H1 (cell line): Measurements from ENCODE around the gene TBC1D28. TPM values are rescaled to one million over a fixed set of nuclear protein-coding genes. Genes with fewer than 3 reads are reported as not detected.
"Not testable (repeated sequence)": the region's sequence is repeated elsewhere in the genome, so short reads cannot be mapped to it uniquely, and the experiment has no call there.

Experiments used
- CTCF ChIA-PET: fragments of 300-600 bp; sonication (Branson Sonifier 250); formaldehyde crosslinking; loops from one replicate; lab custom pipeline; 2021; ENCODE audit not compliant: partially characterized antibody; lab: Charles Lee
- POLR2A ChIA-PET: fragments of 300-600 bp; sonication (Branson Sonifier 250); formaldehyde crosslinking; loops from one replicate; lab custom pipeline; 2021; ENCODE audit warnings: inconsistent platforms; ENCODE audit not compliant: partially characterized antibody; lab: Charles Lee
- DNase-seq, 2 experiments: peaks; one replicate each; pipeline versions ENCODE4 v3.0.0 to v3.0.0-alpha.2; 2010 to 2022; ENCODE audit warnings: low spot score in 2 of 2, low read depth in 1 of 2, mixed read lengths in 1 of 2
- FAIRE-seq: peaks from 2 replicates; lab custom pipeline; 2011; peaks lifted over from hg19 to GRCh38; lab: Jason Lieb, UNC
- H2AFZ ChIP-seq: 2 replicates; pipeline ENCODE4 v1.8.1; 2012; ENCODE audit warnings: low read length, inconsistent platforms
- H2AK5ac ChIP-seq: 2 replicates; pipeline ENCODE4 v1.6.1; 2013; ENCODE audit warnings: low read depth, low read length
- H2BK120ac ChIP-seq: replicated peaks from 2 replicates; pipeline ENCODE3; 2013; ENCODE audit warnings: low read depth, low read length, inconsistent platforms
- H2BK12ac ChIP-seq: 2 replicates; pipeline ENCODE4 v1.6.1; 2013; ENCODE audit warnings: low read depth, low read length
- H2BK15ac ChIP-seq: 2 replicates; pipeline ENCODE4 v1.6.1; 2013; ENCODE audit warnings: low read length
- H2BK20ac ChIP-seq: 2 replicates; pipeline ENCODE4 v1.6.1; 2013; ENCODE audit warnings: low read length
- H2BK5ac ChIP-seq: 2 replicates; pipeline ENCODE4 v1.6.1; 2013; ENCODE audit warnings: low read depth, low read length
- H3K14ac ChIP-seq: 2 replicates; pipeline ENCODE4 v1.6.1; 2013; ENCODE audit warnings: inconsistent platforms; ENCODE audit not compliant: insufficient read length
- H3K18ac ChIP-seq: 2 replicates; pipeline ENCODE4 v1.6.1; 2013; ENCODE audit warnings: low read length; ENCODE audit errors: extremely low read depth
- H3K23ac ChIP-seq: 2 replicates; pipeline ENCODE4 v1.6.1; 2013; ENCODE audit warnings: inconsistent platforms; ENCODE audit not compliant: insufficient read length
- H3K23me2 ChIP-seq: 2 replicates; pipeline ENCODE4 v1.6.1; 2013; ENCODE audit warnings: low read depth, low read length
- H3K27ac ChIP-seq: 2 replicates; pipeline ENCODE4 v1.6.1; 2011; ENCODE audit warnings: low read depth, low read length, inconsistent platforms
- H3K27me3 ChIP-seq, 4 experiments: replicated peaks in 1 of 4; 1 replicate in 1 of 4; 2 replicates in 3 of 4; pipeline versions ENCODE4 v1.6.1 to v1.8.1; 2011 to 2013; ENCODE audit warnings: low read length in 3 of 4, mild to moderate bottlenecking in 3 of 4, inconsistent platforms in 2 of 4, mixed read lengths in 2 of 4, moderate library complexity in 1 of 4; ENCODE audit not compliant: control insufficient read depth in 3 of 4, insufficient read depth in 3 of 4; ENCODE audit errors: extremely low read depth in 1 of 4
- H3K36me3 ChIP-seq, 4 experiments: 2 replicates each; pipeline versions ENCODE4 v1.6.1 to v1.8.1; 2011 to 2013; ENCODE audit warnings: mild to moderate bottlenecking in 4 of 4, low read length in 3 of 4, moderate library complexity in 2 of 4, control low read depth in 1 of 4, inconsistent platforms in 1 of 4; ENCODE audit not compliant: insufficient read depth in 4 of 4, control insufficient read depth in 2 of 4
- H3K4ac ChIP-seq: replicated peaks from 2 replicates; pipeline ENCODE3; 2013; ENCODE audit warnings: low read length, low read depth, mixed read lengths, inconsistent platforms; ENCODE audit not compliant: insufficient read length
- H3K4me1 ChIP-seq, 4 experiments: replicated peaks in 1 of 4; 1 replicate in 1 of 4; 2 replicates in 3 of 4; pipeline versions ENCODE4 v1.6.1 to v1.8.1; 2011 to 2013; ENCODE audit warnings: low read length in 3 of 4, inconsistent platforms in 2 of 4, mixed read lengths in 1 of 4; ENCODE audit not compliant: insufficient read depth in 4 of 4, control insufficient read depth in 3 of 4
- H3K4me2 ChIP-seq, 2 experiments: 2 replicates each; pipeline versions ENCODE4 v1.6.1 to v1.8.1; 2011 to 2013; ENCODE audit warnings: low read depth in 2 of 2, low read length in 2 of 2, control low read depth in 1 of 2, inconsistent platforms in 1 of 2, mild to moderate bottlenecking in 1 of 2; ENCODE audit not compliant: insufficient read depth in 1 of 2
- H3K4me3 ChIP-seq, 4 experiments: fragments of 200-600, 300-600 bp in 1 of 4; sonication (generic), shearing (Covaris generic), sonication (Bioruptor Twin) in 1 of 4; 2 replicates each; pipeline versions ENCODE4 v1.5.1 to v1.8.1; 2011 to 2016; ENCODE audit warnings: low read length in 4 of 4, low read depth in 3 of 4, control low read depth in 2 of 4, inconsistent platforms in 2 of 4, mild to moderate bottlenecking in 2 of 4, mixed read lengths in 1 of 4, moderate library complexity in 1 of 4; ENCODE audit not compliant: insufficient read depth in 2 of 4; ENCODE audit errors: extremely low read depth in 1 of 4
- H3K56ac ChIP-seq: replicated peaks from 2 replicates; pipeline ENCODE3; 2013; ENCODE audit warnings: low read depth, mild to moderate bottlenecking, mixed read lengths, low read length, inconsistent platforms; ENCODE audit not compliant: insufficient read length
- H3K79me1 ChIP-seq: 2 replicates; pipeline ENCODE4 v1.6.1; 2013; ENCODE audit warnings: low read depth, low read length, control low read depth
- H3K79me2 ChIP-seq, 2 experiments: 2 replicates each; pipeline versions ENCODE4 v1.6.1 to v1.8.1; 2012 to 2013; ENCODE audit warnings: low read length in 2 of 2, mild to moderate bottlenecking in 2 of 2, inconsistent platforms in 1 of 2; ENCODE audit not compliant: insufficient read depth in 2 of 2, control insufficient read depth in 1 of 2
- H3K9ac ChIP-seq, 4 experiments: replicated peaks in 1 of 4; 1 replicate in 1 of 4; 2 replicates in 3 of 4; pipeline versions ENCODE4 v1.6.1 to v1.8.1; 2011 to 2013; ENCODE audit warnings: low read depth in 3 of 4, low read length in 3 of 4, control low read depth in 2 of 4, mild to moderate bottlenecking in 2 of 4, moderate library complexity in 2 of 4, inconsistent platforms in 1 of 4; ENCODE audit errors: extremely low read depth in 1 of 4
- H3K9me3 ChIP-seq, 2 experiments: 2 replicates each; pipeline versions ENCODE4 v1.6.1 to v1.8.1; 2012 to 2013; ENCODE audit warnings: mild to moderate bottlenecking in 2 of 2, moderate library complexity in 2 of 2, control low read depth in 1 of 2, inconsistent platforms in 1 of 2, low read depth in 1 of 2, low read length in 1 of 2, mixed read lengths in 1 of 2; ENCODE audit not compliant: insufficient read depth in 2 of 2
- H4K20me1 ChIP-seq, 2 experiments: replicated peaks in 1 of 2; 2 replicates each; pipeline versions ENCODE3 to v1.8.1; 2011 to 2013; ENCODE audit warnings: inconsistent platforms in 2 of 2, low read length in 2 of 2, mild to moderate bottlenecking in 1 of 2; ENCODE audit not compliant: insufficient read depth in 2 of 2, control insufficient read depth in 1 of 2
- H4K5ac ChIP-seq: 2 replicates; pipeline ENCODE4 v1.6.1; 2013; ENCODE audit warnings: low read length, low read depth, mixed read lengths, inconsistent platforms; ENCODE audit not compliant: insufficient read length
- H4K8ac ChIP-seq: 2 replicates; pipeline ENCODE4 v1.8.0; 2013; ENCODE audit warnings: mild to moderate bottlenecking, moderate library complexity, low read length, inconsistent platforms; ENCODE audit not compliant: insufficient read depth; ENCODE audit errors: extremely low read depth
- H4K91ac ChIP-seq: replicated peaks from 2 replicates; pipeline ENCODE3; 2013; ENCODE audit warnings: low read length, mixed read lengths, inconsistent platforms; ENCODE audit not compliant: insufficient read length
- WGBS, 2 experiments: shearing (Covaris generic) in 1 of 2; methylation state at CpG; one replicate each; pipeline versions ENCODE4 v1.1.6 to v1.1.7; 2013 to 2015; ENCODE audit warnings: low lambda C conversion rate in 2 of 2, mixed read lengths in 2 of 2, inconsistent platforms in 1 of 2, low coverage in 1 of 2, missing lambda C conversion rate in 1 of 2; ENCODE audit not compliant: insufficient replicate concordance in 2 of 2, insufficient coverage in 1 of 2, insufficient read length in 1 of 2; ENCODE audit errors: extremely low coverage in 1 of 2, missing lambda C conversion rate in 1 of 2; 5-methylcytosine and 5-hydroxymethylcytosine counted together
- polyA plus RNA-seq, 7 experiments: library from polyadenylated mRNA; depleted of rRNA in 3 of 7; stranded (reverse) in 5 of 7; unstranded in 2 of 7; fragments of >200 nt in 5 of 7; fragments of 200-250 nt in 2 of 7; gene quantifications; 1 replicate in 5 of 7; 2 replicates in 1 of 7; 4 replicates in 1 of 7; pipeline versions ENCODE4 v1.2.1 to v1.2.3, GENCODE V29; 2011 to 2013; ENCODE audit warnings: missing spikeins in 2 of 7, mixed read lengths in 2 of 7
- total RNA-seq: library from RNA; stranded (reverse); fragmentation: NEBNext Ultra II Directional; extraction: Animal tissue kit (Norgen Biotek cat#: 25700); gene quantifications from 2 replicates; pipeline ENCODE4 v1.2.1, GENCODE V29; 2021

Gene TBC1D28
- total and polyA plus RNA-seq, 2 of the 8 experiments (the other 6 are each of a cell fraction or from before 2014, with no cell fraction given) = not detected

DNA sequence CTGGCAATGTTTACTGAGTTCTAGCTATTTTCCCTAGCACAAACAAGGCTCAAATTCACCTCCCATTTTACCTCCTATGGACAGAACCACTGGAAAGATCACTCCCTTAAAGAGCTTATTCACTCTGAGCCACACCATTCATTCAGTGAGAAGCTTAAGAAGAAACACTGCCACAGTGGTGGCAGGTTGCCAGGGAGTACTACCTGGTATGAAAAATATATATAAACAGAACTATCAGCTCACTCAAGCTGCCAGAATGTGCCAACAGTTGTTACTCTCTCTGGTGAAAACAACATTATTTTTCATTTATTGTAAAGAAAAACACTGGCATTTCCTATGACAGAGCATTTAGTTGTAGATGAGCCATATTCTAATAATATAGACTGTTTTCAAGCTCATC lies 31.2 kb downstream of the TBC1D28 start:
- H3K79me2 ChIP-seq, H3K4me2 ChIP-seq, H3K23me2 ChIP-seq, H2AFZ ChIP-seq, H3K23ac ChIP-seq, POLR2A ChIA-PET, H4K91ac ChIP-seq, H3K4me1 ChIP-seq, H3K4me3 ChIP-seq, H2AK5ac ChIP-seq, H3K4ac ChIP-seq, H3K27me3 ChIP-seq, H4K5ac ChIP-seq, H2BK12ac ChIP-seq, DNase-seq, H3K14ac ChIP-seq, CTCF ChIA-PET, H3K18ac ChIP-seq, H2BK5ac ChIP-seq, H2BK15ac ChIP-seq, H4K8ac ChIP-seq, FAIRE-seq, H4K20me1 ChIP-seq, H3K27ac ChIP-seq, H3K9me3 ChIP-seq, H3K36me3 ChIP-seq, H3K9ac ChIP-seq, H3K79me1 ChIP-seq, H3K56ac ChIP-seq, H2BK20ac ChIP-seq, H2BK120ac ChIP-seq: not testable (repeated sequence)

DNA sequence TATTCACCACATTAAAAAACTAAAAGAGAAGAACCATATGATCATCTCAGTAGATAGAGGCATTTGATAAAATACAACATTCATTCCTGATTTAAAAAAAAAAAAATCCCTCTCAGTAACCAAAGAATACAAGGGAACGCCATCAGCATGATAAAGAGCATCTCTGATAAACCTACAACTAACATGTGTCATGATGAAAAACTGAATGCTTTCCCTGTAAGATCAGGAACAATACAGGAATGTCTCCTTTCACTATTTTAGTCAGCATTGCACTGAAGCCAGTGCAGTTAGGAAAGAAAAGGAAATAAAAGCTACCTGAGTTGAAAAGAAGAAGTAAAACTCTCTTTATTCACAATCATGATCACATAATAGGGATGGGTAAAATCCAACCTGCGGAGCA lies 51.1 kb downstream of the TBC1D28 start:
- H2BK20ac ChIP-seq, H3K27me3 ChIP-seq, H2BK12ac ChIP-seq, H4K91ac ChIP-seq, H2AFZ ChIP-seq, H3K79me1 ChIP-seq, H3K23me2 ChIP-seq, H2BK120ac ChIP-seq, POLR2A ChIA-PET, H3K4me1 ChIP-seq, H3K9ac ChIP-seq, H2AK5ac ChIP-seq, H3K79me2 ChIP-seq, H4K20me1 ChIP-seq, H2BK5ac ChIP-seq, H3K4ac ChIP-seq, H3K56ac ChIP-seq, H4K8ac ChIP-seq, H3K9me3 ChIP-seq, CTCF ChIA-PET, H3K14ac ChIP-seq, FAIRE-seq, H3K27ac ChIP-seq, DNase-seq, H3K18ac ChIP-seq, H3K36me3 ChIP-seq, H3K23ac ChIP-seq, H2BK15ac ChIP-seq, H3K4me3 ChIP-seq, H4K5ac ChIP-seq, H3K4me2 ChIP-seq: not testable (repeated sequence)
- 82% methylated on average over 2 of the region's 2 CpGs; no CpG with 5 or more reads in 1 of the 2 experiments for WGBS, 2 experiments
